Measurements from ENCODE around the gene LEFTY2. TPM values are rescaled to one million over a fixed set of nuclear protein-coding genes. Genes with fewer than 3 reads are reported as not detected.

LEFTY2 gene, protein sequence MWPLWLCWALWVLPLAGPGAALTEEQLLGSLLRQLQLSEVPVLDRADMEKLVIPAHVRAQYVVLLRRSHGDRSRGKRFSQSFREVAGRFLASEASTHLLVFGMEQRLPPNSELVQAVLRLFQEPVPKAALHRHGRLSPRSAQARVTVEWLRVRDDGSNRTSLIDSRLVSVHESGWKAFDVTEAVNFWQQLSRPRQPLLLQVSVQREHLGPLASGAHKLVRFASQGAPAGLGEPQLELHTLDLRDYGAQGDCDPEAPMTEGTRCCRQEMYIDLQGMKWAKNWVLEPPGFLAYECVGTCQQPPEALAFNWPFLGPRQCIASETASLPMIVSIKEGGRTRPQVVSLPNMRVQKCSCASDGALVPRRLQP
- total RNA-seq = under 1 TPM in 1 of 2 donors, not detected in 1; 0.09 TPM
- under 1 TPM in 1 of 2 donors, not detected in 1; 0.24 TPM for polyA plus RNA-seq

DNA sequence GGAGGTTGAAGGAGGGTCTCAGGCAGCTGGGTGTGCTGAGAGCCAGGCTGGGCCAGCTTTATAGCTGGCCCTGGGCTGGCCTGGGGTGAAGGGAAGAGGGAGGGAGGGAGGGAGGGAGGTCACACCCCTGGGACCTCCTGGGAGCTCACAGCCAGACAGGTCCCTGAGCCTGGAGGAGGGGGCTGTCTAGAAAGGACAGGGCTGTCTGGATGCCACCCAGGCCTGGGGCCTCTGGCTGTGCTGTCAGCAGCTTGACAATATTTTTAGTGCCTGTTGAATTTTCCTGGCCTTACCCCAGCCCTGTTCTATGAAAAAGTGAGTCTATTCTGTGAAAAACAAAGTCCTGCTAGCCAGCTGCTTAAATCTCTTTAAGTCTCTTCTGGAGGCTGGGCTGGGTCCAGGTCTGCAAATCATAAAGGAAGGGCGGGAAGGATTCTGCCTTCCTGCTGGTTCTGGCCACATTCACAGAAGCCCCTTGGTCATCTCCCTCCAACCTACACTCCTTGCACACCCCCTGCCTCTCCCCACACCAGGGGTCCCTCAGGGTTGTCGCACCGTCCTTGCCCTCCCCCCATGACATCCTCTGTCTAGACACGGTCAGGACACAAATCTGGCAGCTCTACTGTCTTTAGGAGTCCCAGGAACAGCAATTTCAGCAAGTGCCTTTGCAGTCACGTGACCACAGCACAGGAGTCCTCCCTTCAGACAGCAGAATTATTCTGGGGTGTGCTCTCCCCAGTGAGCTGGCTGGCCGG lies at the start of gene LEFTY2:
LEFTY2 (minus strand) TSS at position 34 of the 755 bp plus-strand sequence. CDS start 80 bp downstream, outside the sequence.
- TF ChIP-seq YY1 (IDR thresholded peaks at IDR 0.05) = no peak
- no peak for DNase-seq (ENCODE audit: low spot score)
- H3K27me3 ChIP-seq (ENCODE audit: control insufficient read depth in 4 of 4, insufficient read depth in 4 of 4, low read length in 3 of 4) = no peaks in the 10 kb centered on the region
- H3K4me1 ChIP-seq (ENCODE audit: control insufficient read depth in 4 of 4, insufficient read depth in 4 of 4, low read length in 3 of 4) = peaks cover 0 to 2% (median 0%) of the 10 kb centered on the region in 4 donors
- no peaks in the 10 kb centered on the region for H3K9me3 ChIP-seq (ENCODE audit: control insufficient read depth in 4 of 4, low read length in 3 of 4)
- H3K36me3 ChIP-seq (ENCODE audit: control insufficient read depth in 4 of 4, insufficient read depth in 3 of 4, low read depth in 1 of 4, low read length in 3 of 4) = no peaks in the 10 kb centered on the region
- H3K9ac ChIP-seq (ENCODE audit: low read depth in 1 of 2, low read length in 2 of 2) = no peak within 1 kb of the TSS
- H3K27ac ChIP-seq (ENCODE audit: low read depth in 1 of 2, low read length in 2 of 2) = no peak within 1 kb of the TSS
- whole genome bisulfite sequencing = 84% methylated on average over 6 of the region's 6 CpGs
- H3K4me3 ChIP-seq (ENCODE audit: low read depth in 1 of 3, low read length in 3 of 3) = no peak within 1 kb of the TSS

DNA sequence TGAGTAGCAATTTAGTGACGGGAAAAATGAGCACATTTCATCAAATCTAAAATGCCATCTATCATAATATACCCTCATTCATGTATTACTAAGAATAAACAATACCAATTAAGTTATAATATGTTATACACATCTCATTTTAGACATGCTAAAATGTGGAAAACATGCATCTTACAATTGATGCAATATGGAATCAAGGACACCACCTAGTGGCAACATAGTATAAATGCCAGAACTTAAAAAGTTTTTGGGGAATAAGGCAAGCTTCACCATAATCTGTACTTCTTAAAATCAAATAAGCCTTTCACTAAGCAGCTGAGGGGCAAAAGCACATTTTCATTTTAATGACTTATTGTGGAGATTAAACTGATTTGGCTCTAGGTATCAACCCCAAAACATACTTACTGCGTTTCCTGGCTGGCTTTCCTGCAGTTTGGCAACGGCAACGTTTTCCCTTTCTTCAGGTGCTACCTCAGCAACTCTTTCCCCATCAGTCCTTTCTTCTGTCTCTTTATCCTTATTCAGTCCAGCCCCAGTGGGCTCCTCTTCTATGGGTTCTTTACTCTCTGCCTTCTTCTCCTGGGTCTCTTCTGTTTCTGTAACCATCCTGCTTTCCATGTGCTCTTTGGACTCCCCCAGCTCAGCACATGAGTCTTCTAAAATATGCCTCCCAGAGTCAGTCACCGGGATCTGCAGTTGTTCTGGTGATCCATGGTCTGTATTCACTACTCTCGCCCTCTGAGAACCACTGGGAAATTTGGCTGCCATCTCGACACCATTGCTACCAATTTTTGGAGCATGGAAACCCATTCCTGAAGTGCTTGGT lies 46.7 kb upstream of the LEFTY2 start:
- Histone ChIP-seq H3K9ac (ENCODE audit: low read depth in 1 of 2, low read length in 2 of 2) (no peak overlapping the region), H3K4me3 (ENCODE audit: low read depth in 1 of 3, low read length in 3 of 3) (no peak overlapping the region), H3K36me3 (ENCODE audit: control insufficient read depth in 4 of 4, insufficient read depth in 3 of 4, low read depth in 1 of 4, low read length in 3 of 4) (peaks cover 24 to 74% (median 59%) of the 10 kb centered on the region in 4 donors), H3K9me3 (ENCODE audit: control insufficient read depth in 4 of 4, low read length in 3 of 4) (no peaks in the 10 kb centered on the region), H3K27ac (ENCODE audit: low read depth in 1 of 2, low read length in 2 of 2) (no peak overlapping the region), H3K27me3 (ENCODE audit: control insufficient read depth in 4 of 4, insufficient read depth in 4 of 4, low read length in 3 of 4) (no peaks in the 10 kb centered on the region), H3K4me1 (ENCODE audit: control insufficient read depth in 4 of 4, insufficient read depth in 4 of 4, low read length in 3 of 4) (no peaks in the 10 kb centered on the region)
- TF ChIP-seq RAD21 (IDR thresholded peaks at IDR 0.05) (peak; percentile 66 to 77), SP1 (IDR thresholded peaks at IDR 0.05) (no peak)
- TF ChIP-seq, protein P1, sequence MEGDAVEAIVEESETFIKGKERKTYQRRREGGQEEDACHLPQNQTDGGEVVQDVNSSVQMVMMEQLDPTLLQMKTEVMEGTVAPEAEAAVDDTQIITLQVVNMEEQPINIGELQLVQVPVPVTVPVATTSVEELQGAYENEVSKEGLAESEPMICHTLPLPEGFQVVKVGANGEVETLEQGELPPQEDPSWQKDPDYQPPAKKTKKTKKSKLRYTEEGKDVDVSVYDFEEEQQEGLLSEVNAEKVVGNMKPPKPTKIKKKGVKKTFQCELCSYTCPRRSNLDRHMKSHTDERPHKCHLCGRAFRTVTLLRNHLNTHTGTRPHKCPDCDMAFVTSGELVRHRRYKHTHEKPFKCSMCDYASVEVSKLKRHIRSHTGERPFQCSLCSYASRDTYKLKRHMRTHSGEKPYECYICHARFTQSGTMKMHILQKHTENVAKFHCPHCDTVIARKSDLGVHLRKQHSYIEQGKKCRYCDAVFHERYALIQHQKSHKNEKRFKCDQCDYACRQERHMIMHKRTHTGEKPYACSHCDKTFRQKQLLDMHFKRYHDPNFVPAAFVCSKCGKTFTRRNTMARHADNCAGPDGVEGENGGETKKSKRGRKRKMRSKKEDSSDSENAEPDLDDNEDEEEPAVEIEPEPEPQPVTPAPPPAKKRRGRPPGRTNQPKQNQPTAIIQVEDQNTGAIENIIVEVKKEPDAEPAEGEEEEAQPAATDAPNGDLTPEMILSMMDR (IDR thresholded peaks at IDR 0.05; ENCODE audit: low read depth, low read length, missing input control) = peak; percentile 58
- WGBS = 74% methylated on average over 7 of the region's 7 CpGs
- DNase-seq (ENCODE audit: low spot score) = no peak

DNA sequence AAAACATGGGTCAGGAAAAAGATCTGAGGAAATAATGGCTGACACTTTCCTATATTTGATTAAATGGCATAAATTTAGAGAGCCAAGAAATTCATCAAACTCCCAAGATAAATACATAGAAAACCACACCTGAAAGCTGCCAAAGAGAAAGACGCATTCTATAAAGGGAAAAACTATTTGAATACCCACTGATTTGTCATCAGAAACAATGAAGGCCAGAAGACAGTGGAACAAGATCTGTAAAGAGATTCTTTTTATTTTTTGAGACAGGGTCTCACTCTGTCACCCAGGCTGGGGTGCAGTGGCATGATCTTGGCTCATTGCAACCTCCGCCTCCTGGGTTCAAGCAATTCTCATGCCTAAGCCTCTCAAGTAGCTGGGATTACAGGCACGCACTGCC lies 40.7 kb upstream of the LEFTY2 start:
- H3K9me3 ChIP-seq (ENCODE audit: control insufficient read depth in 4 of 4, low read length in 3 of 4) = no peaks in the 10 kb centered on the region
- H3K36me3 ChIP-seq (ENCODE audit: control insufficient read depth in 4 of 4, insufficient read depth in 3 of 4, low read depth in 1 of 4, low read length in 3 of 4) = peaks cover 13 to 46% (median 34%) of the 10 kb centered on the region in 4 donors
- no peaks in the 10 kb centered on the region for H3K27me3 ChIP-seq (ENCODE audit: control insufficient read depth in 4 of 4, insufficient read depth in 4 of 4, low read length in 3 of 4)
- H3K4me3 ChIP-seq (ENCODE audit: low read depth in 1 of 3, low read length in 3 of 3) = no peak overlapping the region
- no peak for DNase-seq (ENCODE audit: low spot score)
- no peaks in the 10 kb centered on the region for H3K4me1 ChIP-seq (ENCODE audit: control insufficient read depth in 4 of 4, insufficient read depth in 4 of 4, low read length in 3 of 4)
- no peak overlapping the region for H3K9ac ChIP-seq (ENCODE audit: low read depth in 1 of 2, low read length in 2 of 2)
- H3K27ac ChIP-seq (ENCODE audit: low read depth in 1 of 2, low read length in 2 of 2) = no peak overlapping the region
- WGBS = over 99% methylated on average over 3 of the region's 3 CpGs
- TF ChIP-seq FOXA1 (IDR thresholded peaks at IDR 0.05) = no peak
- TF ChIP-seq, protein P2, sequence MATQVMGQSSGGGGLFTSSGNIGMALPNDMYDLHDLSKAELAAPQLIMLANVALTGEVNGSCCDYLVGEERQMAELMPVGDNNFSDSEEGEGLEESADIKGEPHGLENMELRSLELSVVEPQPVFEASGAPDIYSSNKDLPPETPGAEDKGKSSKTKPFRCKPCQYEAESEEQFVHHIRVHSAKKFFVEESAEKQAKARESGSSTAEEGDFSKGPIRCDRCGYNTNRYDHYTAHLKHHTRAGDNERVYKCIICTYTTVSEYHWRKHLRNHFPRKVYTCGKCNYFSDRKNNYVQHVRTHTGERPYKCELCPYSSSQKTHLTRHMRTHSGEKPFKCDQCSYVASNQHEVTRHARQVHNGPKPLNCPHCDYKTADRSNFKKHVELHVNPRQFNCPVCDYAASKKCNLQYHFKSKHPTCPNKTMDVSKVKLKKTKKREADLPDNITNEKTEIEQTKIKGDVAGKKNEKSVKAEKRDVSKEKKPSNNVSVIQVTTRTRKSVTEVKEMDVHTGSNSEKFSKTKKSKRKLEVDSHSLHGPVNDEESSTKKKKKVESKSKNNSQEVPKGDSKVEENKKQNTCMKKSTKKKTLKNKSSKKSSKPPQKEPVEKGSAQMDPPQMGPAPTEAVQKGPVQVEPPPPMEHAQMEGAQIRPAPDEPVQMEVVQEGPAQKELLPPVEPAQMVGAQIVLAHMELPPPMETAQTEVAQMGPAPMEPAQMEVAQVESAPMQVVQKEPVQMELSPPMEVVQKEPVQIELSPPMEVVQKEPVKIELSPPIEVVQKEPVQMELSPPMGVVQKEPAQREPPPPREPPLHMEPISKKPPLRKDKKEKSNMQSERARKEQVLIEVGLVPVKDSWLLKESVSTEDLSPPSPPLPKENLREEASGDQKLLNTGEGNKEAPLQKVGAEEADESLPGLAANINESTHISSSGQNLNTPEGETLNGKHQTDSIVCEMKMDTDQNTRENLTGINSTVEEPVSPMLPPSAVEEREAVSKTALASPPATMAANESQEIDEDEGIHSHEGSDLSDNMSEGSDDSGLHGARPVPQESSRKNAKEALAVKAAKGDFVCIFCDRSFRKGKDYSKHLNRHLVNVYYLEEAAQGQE (IDR thresholded peaks at IDR 0.05) = no peak
- TF ChIP-seq, protein P3, sequence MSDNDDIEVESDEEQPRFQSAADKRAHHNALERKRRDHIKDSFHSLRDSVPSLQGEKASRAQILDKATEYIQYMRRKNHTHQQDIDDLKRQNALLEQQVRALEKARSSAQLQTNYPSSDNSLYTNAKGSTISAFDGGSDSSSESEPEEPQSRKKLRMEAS (IDR thresholded peaks at IDR 0.05) = no peak
- TF ChIP-seq, protein P1 (IDR thresholded peaks at IDR 0.05; ENCODE audit: low read depth, low read length, missing input control) = no peak
- TF ChIP-seq TAF1 (conservative IDR thresholded peaks at IDR 0.05) = no peak
- no peak for TF ChIP-seq RXRA (IDR thresholded peaks at IDR 0.05)
- TF ChIP-seq FOXA2 (IDR thresholded peaks at IDR 0.05) = no peak
- TF ChIP-seq, protein P4, sequence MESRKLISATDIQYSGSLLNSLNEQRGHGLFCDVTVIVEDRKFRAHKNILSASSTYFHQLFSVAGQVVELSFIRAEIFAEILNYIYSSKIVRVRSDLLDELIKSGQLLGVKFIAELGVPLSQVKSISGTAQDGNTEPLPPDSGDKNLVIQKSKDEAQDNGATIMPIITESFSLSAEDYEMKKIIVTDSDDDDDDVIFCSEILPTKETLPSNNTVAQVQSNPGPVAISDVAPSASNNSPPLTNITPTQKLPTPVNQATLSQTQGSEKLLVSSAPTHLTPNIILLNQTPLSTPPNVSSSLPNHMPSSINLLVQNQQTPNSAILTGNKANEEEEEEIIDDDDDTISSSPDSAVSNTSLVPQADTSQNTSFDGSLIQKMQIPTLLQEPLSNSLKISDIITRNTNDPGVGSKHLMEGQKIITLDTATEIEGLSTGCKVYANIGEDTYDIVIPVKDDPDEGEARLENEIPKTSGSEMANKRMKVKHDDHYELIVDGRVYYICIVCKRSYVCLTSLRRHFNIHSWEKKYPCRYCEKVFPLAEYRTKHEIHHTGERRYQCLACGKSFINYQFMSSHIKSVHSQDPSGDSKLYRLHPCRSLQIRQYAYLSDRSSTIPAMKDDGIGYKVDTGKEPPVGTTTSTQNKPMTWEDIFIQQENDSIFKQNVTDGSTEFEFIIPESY (IDR thresholded peaks at IDR 0.05) = no peak
- TF ChIP-seq JUND (IDR thresholded peaks at IDR 0.05) = no peak
- TF ChIP-seq YY1 (IDR thresholded peaks at IDR 0.05) = no peak
- no peak for TF ChIP-seq HNF4A (conservative IDR thresholded peaks at IDR 0.05)
- no peak for TF ChIP-seq RAD21 (IDR thresholded peaks at IDR 0.05)
